ENCODE measurements around the gene GALNT16. TPM values are rescaled to one million over a fixed set of nuclear protein-coding genes. Genes with fewer than 3 reads are reported as not detected.

The GALNT16 gene
- total RNA-seq, 4 donors from 2014 or later = 2.1 to 4.6 (median 3.4) TPM

- DNase-seq (ENCODE audit: low spot score in 2 of 2) = no peak
- Histone ChIP-seq H3K4me1 (peaks cover 7% of the 10 kb centered on the region), H3K9me3 (no peaks in the 10 kb centered on the region), H3K4me3 (no peak overlapping the region), H3K27ac (no peak overlapping the region), H3K36me3 (peaks cover 17% of the 10 kb centered on the region), H3K27me3 (no peaks in the 10 kb centered on the region)
- 88% methylated on average over 3 of the region's 3 CpGs for WGBS
- TF ChIP-seq POLR2A (IDR thresholded peaks at IDR 0.05) = no peak
Observed at GRCh38 chr14:69244946-69245345, 15.0 kb upstream of the GALNT16 start.

GRCh38 chr14:69246331-69246730 lies 13.6 kb upstream of the GALNT16 start:
- H3K4me1 ChIP-seq = peaks cover 7% of the 10 kb centered on the region
- peaks cover 4% of the 10 kb centered on the region for H3K36me3 ChIP-seq
- no peaks in the 10 kb centered on the region for H3K27me3 ChIP-seq
- no peaks in the 10 kb centered on the region for H3K9me3 ChIP-seq
- no peak overlapping the region for H3K27ac ChIP-seq
- 86% methylated on average over 3 of the region's 3 CpGs for WGBS
- DNase-seq (ENCODE audit: low spot score in 2 of 2) = no peak
- no peak overlapping the region for H3K4me3 ChIP-seq
- TF ChIP-seq POLR2A (IDR thresholded peaks at IDR 0.05) (no peak), POLR2AphosphoS5 (IDR thresholded peaks at IDR 0.05) (no peak), EP300 (IDR thresholded peaks at IDR 0.05) (no peak), CTCF (IDR thresholded peaks at IDR 0.05) (no peak)

GRCh38 chr14:69247676-69248440 lies 12.1 kb upstream of the GALNT16 start:
- Histone ChIP-seq H3K4me3 (no peak overlapping the region), H3K27me3 (no peaks in the 10 kb centered on the region), H3K36me3 (no peaks in the 10 kb centered on the region), H3K27ac (peak overlapping the region; percentile 31), H3K4me1 (peaks cover 5% of the 10 kb centered on the region), H3K9me3 (no peaks in the 10 kb centered on the region)
- no peak for TF ChIP-seq POLR2A (IDR thresholded peaks at IDR 0.05)
- peak in 2 of 3 donors; percentile 78 to 95 for TF ChIP-seq POLR2AphosphoS5 (IDR thresholded peaks at IDR 0.05)
- 57% methylated on average over 3 of the region's 3 CpGs for WGBS
- peak in 1 of 2 donors; percentile 79 for DNase-seq (ENCODE audit: low spot score in 2 of 2)

- 84% methylated on average over 5 of the region's 5 CpGs for WGBS
- Histone ChIP-seq H3K4me1 (peaks cover 6% of the 10 kb centered on the region), H3K9me3 (no peaks in the 10 kb centered on the region), H3K36me3 (no peaks in the 10 kb centered on the region), H3K27me3 (no peaks in the 10 kb centered on the region), H3K27ac (no peak overlapping the region), H3K4me3 (no peak overlapping the region)
- TF ChIP-seq EP300 (IDR thresholded peaks at IDR 0.05) (no peak), POLR2AphosphoS5 (IDR thresholded peaks at IDR 0.05) (no peak), POLR2A (IDR thresholded peaks at IDR 0.05) (no peak), CTCF (IDR thresholded peaks at IDR 0.05) (no peak)
- no peak for DNase-seq (ENCODE audit: low spot score in 2 of 2)
Observed at GRCh38 chr14:69249603-69250002, 10.4 kb upstream of the GALNT16 start.

- Histone ChIP-seq H3K36me3 (no peaks in the 10 kb centered on the region), H3K9me3 (no peaks in the 10 kb centered on the region), H3K4me1 (peaks cover 6% of the 10 kb centered on the region), H3K27ac (no peak overlapping the region), H3K27me3 (peaks cover 4% of the 10 kb centered on the region), H3K4me3 (no peak overlapping the region)
- no peak for DNase-seq (ENCODE audit: low spot score in 2 of 2)
- WGBS = 44% methylated on average over 3 of the region's 3 CpGs
- TF ChIP-seq POLR2AphosphoS5 (IDR thresholded peaks at IDR 0.05) = no peak
Observed at GRCh38 chr14:69252851-69253250, 7.1 kb upstream of the GALNT16 start.

- WGBS = 41% methylated on average over 14 of the region's 14 CpGs
- Histone ChIP-seq H3K4me1 (peaks cover 32% of the 10 kb centered on the region), H3K4me3 (peak overlapping the region; percentile 71), H3K27me3 (peaks cover 62% of the 10 kb centered on the region), H3K9me3 (no peaks in the 10 kb centered on the region), H3K27ac (no peak overlapping the region), H3K36me3 (no peaks in the 10 kb centered on the region)
- no peak for DNase-seq (ENCODE audit: low spot score in 2 of 2)
- no peak for TF ChIP-seq EP300 (IDR thresholded peaks at IDR 0.05)
- TF ChIP-seq POLR2A (IDR thresholded peaks at IDR 0.05) = no peak
- no peak for TF ChIP-seq CTCF (IDR thresholded peaks at IDR 0.05)
- TF ChIP-seq POLR2AphosphoS5 (IDR thresholded peaks at IDR 0.05) = no peak
Observed at GRCh38 chr14:69259168-69259526, 811 bp upstream of the GALNT16 start.

Measured in suprapubic skin (tissue), 4 donors.